Caco-2 (cell line): ENCODE data around the gene SRGAP2C. TPM values are rescaled to one million over a fixed set of nuclear protein-coding genes. Genes with fewer than 3 reads are reported as not detected.
"Not testable (repeated sequence)": the region's sequence is repeated elsewhere in the genome, so short reads cannot be mapped to it uniquely, and the experiment has no call there.

ENCODE experiments used
- BruUV-seq: library from RNA; stranded (reverse); fragments of 400-500 nt; replicated peaks from 2 replicates; lab custom pipeline; 2021; lab: Mats Ljungman, UMichigan
- CTCF ChIA-PET: fragments of 300-600 bp; sonication (Branson Sonifier 250); formaldehyde crosslinking; loops from one replicate; lab custom pipeline; 2022; ENCODE audit warnings: antibody characterized with exemption; lab: Charles Lee
- POLR2A ChIA-PET: fragments of 300-600 bp; sonication (Branson Sonifier 250); formaldehyde crosslinking; loops from one replicate; lab custom pipeline; 2022; ENCODE audit warnings: antibody characterized with exemption; lab: Charles Lee
- DNase-seq, 2 experiments: peaks; one replicate each; pipeline versions ENCODE4 v3.0.0 to v3.0.0-alpha.2; 2020 to 2022
- H3K27me3 ChIP-seq: replicated peaks from 2 replicates; pipeline ENCODE4 v1.6.0; 2011; ENCODE audit warnings: low read length; ENCODE audit not compliant: control insufficient read depth, insufficient read depth
- H3K36me3 ChIP-seq: 2 replicates; pipeline ENCODE4 v1.5.1; 2011; ENCODE audit warnings: low read length; ENCODE audit not compliant: control insufficient read depth, insufficient read depth
- H3K4me1 ChIP-seq: fragments of 250-450 bp; sonication (Bioruptor Pico); 2 replicates; pipeline ENCODE4 v1.5.1; 2020; ENCODE audit warnings: mild to moderate bottlenecking
- H3K4me3 ChIP-seq: 2 replicates; pipeline ENCODE4 v1.5.1; 2011; ENCODE audit warnings: low read depth, mild to moderate bottlenecking, control low read depth, low read length
- H3K9me3 ChIP-seq: fragments of 250-450 bp; sonication (Bioruptor Pico); 2 replicates; pipeline ENCODE4 v1.5.1; 2020; ENCODE audit warnings: mild to moderate bottlenecking, moderate library complexity
- H3K27ac Mint-ChIP-seq: one replicate; pipeline ENCODE4 v1.8.0; 2022; ENCODE audit warnings: mixed read lengths; ENCODE audit not compliant: unreplicated experiment
- H3K27me3 Mint-ChIP-seq: one replicate; pipeline ENCODE4 v1.8.0; 2022; ENCODE audit warnings: mixed read lengths; ENCODE audit not compliant: insufficient read depth, unreplicated experiment
- H3K36me3 Mint-ChIP-seq: one replicate; pipeline ENCODE4 v1.8.0; 2022; ENCODE audit warnings: mild to moderate bottlenecking, mixed read lengths; ENCODE audit not compliant: insufficient read depth, unreplicated experiment
- H3K4me1 Mint-ChIP-seq: one replicate; pipeline ENCODE4 v1.8.0; 2022; ENCODE audit warnings: low read depth, mixed read lengths; ENCODE audit not compliant: unreplicated experiment
- H3K4me3 Mint-ChIP-seq: one replicate; pipeline ENCODE4 v1.8.0; 2022; ENCODE audit warnings: mild to moderate bottlenecking, moderate library complexity, mixed read lengths; ENCODE audit not compliant: unreplicated experiment
- H3K9me3 Mint-ChIP-seq: one replicate; pipeline ENCODE4 v1.8.0; 2022; ENCODE audit warnings: mixed read lengths; ENCODE audit not compliant: unreplicated experiment
- intact Hi-C: fragments of 100-400 bp; cut with micrococcal nuclease; formaldehyde crosslinking; loops from one replicate; pipeline ENCODE4 v1.10.0; 2022; ENCODE audit not compliant: unreplicated experiment
- total RNA-seq: library from RNA; stranded (reverse); gene quantifications from 2 replicates; pipeline ENCODE4 v1.2.3, GENCODE V29; 2022

The SRGAP2C gene
- total RNA-seq, 1 experiment from 2014 or later = 0.98 TPM

DNA sequence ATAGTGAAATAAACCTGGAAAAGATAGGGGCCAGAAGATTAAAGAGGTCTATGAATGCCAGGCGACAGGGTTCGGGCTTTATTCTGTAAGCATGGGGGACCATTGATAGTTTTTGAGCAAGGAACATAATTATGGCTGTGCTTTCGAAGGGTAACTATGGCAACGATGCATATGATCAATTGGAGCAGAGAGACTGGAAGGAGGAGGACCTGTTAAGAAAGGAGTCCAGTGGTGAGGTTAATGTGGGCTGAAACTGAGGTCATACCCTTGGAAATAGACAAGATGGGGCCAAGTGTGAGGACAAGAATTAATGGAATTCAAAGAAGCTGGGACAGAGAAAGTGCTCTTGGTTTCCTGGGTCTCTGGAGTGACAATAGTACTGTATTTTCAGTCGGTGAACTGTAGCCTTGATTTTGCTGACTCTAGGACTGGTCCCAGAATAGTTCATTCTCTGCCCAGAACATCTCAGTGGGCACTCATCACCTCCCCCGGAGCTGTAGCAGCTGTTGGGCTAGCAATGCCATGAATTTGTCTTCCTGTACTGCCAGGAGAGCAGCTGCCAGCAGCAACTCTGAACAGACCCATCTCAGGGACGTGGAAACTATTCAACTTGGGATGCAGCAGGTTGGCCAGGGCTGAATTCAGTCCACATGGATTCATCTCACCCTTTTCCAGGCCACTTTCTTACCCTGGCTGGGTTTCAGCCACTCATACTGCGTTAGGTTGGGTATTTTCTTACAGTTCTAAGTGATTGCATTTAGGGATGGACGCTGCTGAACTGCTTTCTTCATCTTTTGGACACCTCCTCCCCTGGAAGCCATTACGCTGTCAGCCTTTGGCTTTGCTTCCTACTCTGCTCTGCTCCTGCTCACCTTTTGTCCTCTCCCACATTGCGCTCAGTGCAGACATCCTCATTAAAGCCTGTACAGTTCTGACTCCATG lies 108.8 kb downstream of the SRGAP2C start:
- DNase-seq, H3K4me3 ChIP-seq, H3K4me1 Mint-ChIP-seq, H3K4me1 ChIP-seq, H3K4me3 Mint-ChIP-seq, H3K36me3 Mint-ChIP-seq, H3K36me3 ChIP-seq, BruUV-seq, POLR2A ChIA-PET, H3K27me3 ChIP-seq, intact Hi-C loops, H3K27ac Mint-ChIP-seq, CTCF ChIA-PET, H3K9me3 Mint-ChIP-seq, H3K9me3 ChIP-seq, H3K27me3 Mint-ChIP-seq: not testable (repeated sequence)

DNA sequence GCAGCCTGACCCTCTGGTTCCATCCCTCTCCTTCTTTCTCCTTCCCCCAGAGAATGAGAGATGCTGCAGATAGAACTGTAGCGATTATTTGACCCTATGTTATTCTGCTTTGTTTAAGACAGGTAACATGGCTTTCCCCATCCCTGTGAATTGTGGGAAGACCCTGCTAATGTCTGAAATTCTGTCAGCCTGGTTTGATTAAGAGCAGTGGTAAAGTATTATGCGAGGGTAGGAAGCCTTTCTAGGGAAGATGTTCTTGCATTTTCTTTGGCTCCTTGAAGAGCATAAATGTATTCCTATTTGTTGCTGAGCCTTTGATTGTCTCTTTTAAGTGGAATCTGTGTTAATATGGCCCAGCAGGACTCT lies 109.4 kb downstream of the SRGAP2C start:
- H3K4me1 Mint-ChIP-seq, H3K9me3 Mint-ChIP-seq, CTCF ChIA-PET, H3K36me3 ChIP-seq, H3K36me3 Mint-ChIP-seq, H3K4me3 ChIP-seq, BruUV-seq, POLR2A ChIA-PET, H3K4me1 ChIP-seq, H3K4me3 Mint-ChIP-seq, H3K27me3 Mint-ChIP-seq, H3K27me3 ChIP-seq, H3K27ac Mint-ChIP-seq, DNase-seq, intact Hi-C loops, H3K9me3 ChIP-seq: not testable (repeated sequence)

DNA sequence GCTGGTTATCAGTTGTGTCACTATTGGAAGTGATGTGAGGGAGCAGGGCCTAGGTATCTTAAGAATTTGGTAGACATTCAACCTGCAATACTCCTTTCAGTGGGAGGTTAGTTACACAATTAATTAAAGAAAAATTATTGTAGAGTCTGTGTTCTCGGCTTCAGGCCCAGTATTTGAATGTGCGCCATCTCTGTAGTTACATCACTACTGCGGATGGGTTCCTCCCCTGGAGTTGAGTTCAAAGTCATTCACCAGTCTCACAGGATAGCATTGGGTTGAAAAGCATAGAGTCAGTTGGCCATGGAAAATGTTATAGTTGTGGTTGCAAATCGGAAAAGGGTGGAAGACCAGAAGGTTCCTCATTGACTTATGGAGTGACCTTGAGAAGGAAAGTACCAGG lies 111.8 kb downstream of the SRGAP2C start:
- H3K4me3 Mint-ChIP-seq, intact Hi-C loops, H3K27me3 ChIP-seq, H3K4me3 ChIP-seq, POLR2A ChIA-PET, H3K4me1 Mint-ChIP-seq, H3K36me3 Mint-ChIP-seq, H3K36me3 ChIP-seq, H3K9me3 Mint-ChIP-seq, H3K27me3 Mint-ChIP-seq, H3K27ac Mint-ChIP-seq, H3K9me3 ChIP-seq, BruUV-seq, H3K4me1 ChIP-seq, DNase-seq, CTCF ChIA-PET: not testable (repeated sequence)

DNA sequence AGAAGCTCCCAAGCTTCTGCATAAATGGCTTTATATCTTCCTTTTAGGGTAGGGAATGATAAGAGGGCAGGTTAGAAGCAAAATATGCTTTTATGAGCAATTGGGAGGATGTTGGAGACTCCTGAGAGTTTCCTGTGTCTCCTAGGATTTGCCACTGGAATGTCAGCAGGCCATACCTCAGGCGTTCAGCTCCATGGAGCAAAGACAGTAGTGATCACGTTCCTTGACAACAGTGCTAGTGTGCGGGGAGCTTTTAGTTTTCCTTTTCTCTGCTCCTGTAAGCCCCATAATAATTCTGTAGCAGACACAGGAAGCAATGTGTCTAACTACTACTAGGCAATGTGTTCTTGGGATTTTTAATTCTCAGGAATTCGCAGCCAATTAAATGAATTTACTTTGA lies 113.8 kb downstream of the SRGAP2C start:
- BruUV-seq, H3K4me3 Mint-ChIP-seq, DNase-seq, H3K27me3 Mint-ChIP-seq, H3K9me3 ChIP-seq, H3K4me3 ChIP-seq, H3K36me3 Mint-ChIP-seq, intact Hi-C loops, H3K9me3 Mint-ChIP-seq, H3K4me1 Mint-ChIP-seq, H3K36me3 ChIP-seq, H3K27me3 ChIP-seq, POLR2A ChIA-PET, H3K27ac Mint-ChIP-seq, H3K4me1 ChIP-seq, CTCF ChIA-PET: not testable (repeated sequence)

GRCh38 chr1:121299514-121300149 lies 114.9 kb downstream of the SRGAP2C start:
- BruUV-seq, DNase-seq, CTCF ChIA-PET, intact Hi-C loops, H3K9me3 Mint-ChIP-seq, H3K36me3 Mint-ChIP-seq, H3K4me3 ChIP-seq, H3K36me3 ChIP-seq, H3K4me1 Mint-ChIP-seq, H3K4me1 ChIP-seq, H3K4me3 Mint-ChIP-seq, H3K9me3 ChIP-seq, H3K27ac Mint-ChIP-seq, H3K27me3 ChIP-seq, POLR2A ChIA-PET, H3K27me3 Mint-ChIP-seq: not testable (repeated sequence)

DNA sequence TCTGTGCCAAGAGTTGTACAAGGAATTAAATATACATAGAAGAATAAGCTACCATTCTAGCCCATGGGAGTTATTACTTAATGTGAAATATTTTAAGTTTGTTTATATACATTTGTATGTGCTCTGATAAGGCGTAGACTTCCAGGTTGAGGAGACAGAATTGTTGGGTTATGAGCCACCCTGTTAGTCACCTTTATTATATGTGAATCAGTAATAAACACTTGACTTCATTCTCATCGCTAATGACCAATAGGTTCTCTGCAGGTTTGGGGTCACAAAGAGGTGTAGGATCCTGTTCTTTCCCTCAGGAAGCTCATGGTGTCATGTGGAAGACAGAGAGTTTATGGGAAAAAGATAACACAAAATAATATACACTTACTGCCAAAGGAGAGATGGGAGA lies 117.1 kb downstream of the SRGAP2C start:
- BruUV-seq, H3K27ac Mint-ChIP-seq, POLR2A ChIA-PET, H3K4me3 Mint-ChIP-seq, H3K4me1 Mint-ChIP-seq, CTCF ChIA-PET, H3K4me3 ChIP-seq, H3K36me3 Mint-ChIP-seq, DNase-seq, H3K9me3 ChIP-seq, intact Hi-C loops, H3K27me3 Mint-ChIP-seq, H3K36me3 ChIP-seq, H3K4me1 ChIP-seq, H3K9me3 Mint-ChIP-seq, H3K27me3 ChIP-seq: not testable (repeated sequence)

DNA sequence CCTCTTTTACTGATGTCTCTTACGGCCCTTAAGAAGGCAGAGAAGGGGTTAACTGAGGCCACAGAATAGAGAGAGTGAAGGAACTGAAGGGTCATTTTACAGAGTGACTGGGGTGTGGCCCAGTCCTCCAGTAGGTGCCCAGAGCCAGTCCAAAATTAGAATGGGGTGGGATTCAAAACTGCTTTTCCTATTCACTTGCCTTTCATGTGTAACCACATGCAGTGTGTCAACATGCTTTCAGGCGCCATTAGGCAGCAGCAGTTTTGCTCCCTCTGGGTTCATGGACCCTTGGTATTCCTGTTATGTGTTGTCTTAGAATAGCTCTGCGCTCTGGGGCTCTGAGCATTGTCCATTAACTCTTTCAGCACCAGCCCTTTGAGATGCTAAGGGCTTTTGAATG lies 123.0 kb downstream of the SRGAP2C start:
- H3K27ac Mint-ChIP-seq, H3K4me1 Mint-ChIP-seq, H3K9me3 ChIP-seq, H3K4me3 ChIP-seq, H3K4me3 Mint-ChIP-seq, H3K4me1 ChIP-seq, H3K27me3 ChIP-seq, CTCF ChIA-PET, intact Hi-C loops, H3K36me3 ChIP-seq, H3K27me3 Mint-ChIP-seq, POLR2A ChIA-PET, H3K36me3 Mint-ChIP-seq, DNase-seq, BruUV-seq, H3K9me3 Mint-ChIP-seq: not testable (repeated sequence)
